GM23248 (cell line): ENCODE measurements around the gene PPM1H. TPM values are rescaled to one million over a fixed set of nuclear protein-coding genes. Genes with fewer than 3 reads are reported as not detected.

ENCODE experiments used
- DNase-seq: peaks from one replicate; pipeline ENCODE4 v3.0.0-alpha.2; 2015
- H2AFZ ChIP-seq: fragments of 200-600 bp; sonication (generic); 2 replicates; pipeline ENCODE4 v1.6.1; 2016; ENCODE audit warnings: antibody characterized with exemption
- H3F3A ChIP-seq: fragments of 200-600 bp; sonication (generic); 2 replicates; pipeline ENCODE4 v1.6.1; 2016; ENCODE audit warnings: mild to moderate bottlenecking, antibody characterized with exemption, mixed run types; ENCODE audit not compliant: insufficient read depth
- H3K27ac ChIP-seq: fragments of 200-600 bp; sonication (generic); 2 replicates; pipeline ENCODE4 v1.5.1; 2016; ENCODE audit warnings: mild to moderate bottlenecking
- H3K27me3 ChIP-seq: fragments of 200-600 bp; sonication (generic); replicated peaks from 2 replicates; pipeline ENCODE4 v1.6.1; 2016; ENCODE audit warnings: mild to moderate bottlenecking; ENCODE audit not compliant: insufficient read depth
- H3K36me3 ChIP-seq: fragments of 200-600 bp; sonication (generic); 2 replicates; pipeline ENCODE4 v1.6.1; 2016; ENCODE audit warnings: low read depth, mild to moderate bottlenecking
- H3K4me1 ChIP-seq: fragments of 200-600 bp; sonication (generic); 2 replicates; pipeline ENCODE4 v1.6.1; 2016; ENCODE audit warnings: mild to moderate bottlenecking; ENCODE audit not compliant: insufficient read depth
- H3K4me2 ChIP-seq: fragments of 200-600 bp; sonication (generic); one replicate; pipeline ENCODE4 v1.6.1; 2016; ENCODE audit warnings: mild to moderate bottlenecking; ENCODE audit not compliant: unreplicated experiment
- H3K4me3 ChIP-seq: fragments of 200-600 bp; sonication (generic); 2 replicates; pipeline ENCODE4 v1.5.1; 2016; ENCODE audit warnings: mild to moderate bottlenecking
- H3K79me2 ChIP-seq: fragments of 200-600 bp; sonication (generic); 2 replicates; pipeline ENCODE4 v1.6.1; 2016; ENCODE audit warnings: mild to moderate bottlenecking; ENCODE audit not compliant: insufficient read depth
- H3K9ac ChIP-seq: fragments of 200-600 bp; sonication (generic); 2 replicates; pipeline ENCODE4 v1.6.1; 2016; ENCODE audit warnings: mild to moderate bottlenecking
- H3K9me2 ChIP-seq: fragments of 200-600 bp; sonication (generic); 2 replicates; pipeline ENCODE4 v1.6.1; 2016; ENCODE audit warnings: mixed run types, mild to moderate bottlenecking, moderate library complexity; ENCODE audit not compliant: insufficient read depth
- H3K9me3 ChIP-seq: fragments of 200-600 bp; sonication (generic); one replicate; pipeline ENCODE4 v1.6.1; 2017; ENCODE audit warnings: low read depth
- H4K20me1 ChIP-seq: fragments of 200-600 bp; sonication (generic); 2 replicates; pipeline ENCODE4 v1.6.0; 2016; ENCODE audit not compliant: insufficient read depth
- EZH2 ChIP-seq: fragments of 200-600 bp; sonication (generic); IDR thresholded peaks from 2 replicates; pipeline ENCODE4 v1.6.1; 2018; ENCODE audit warnings: antibody characterized with exemption, mild to moderate bottlenecking; ENCODE audit not compliant: insufficient read depth, poor library complexity, severe bottlenecking
- EZH2phosphoT487 ChIP-seq: fragments of 200-600 bp; sonication (generic); IDR thresholded peaks from 2 replicates; pipeline ENCODE4 v1.6.1; 2018; ENCODE audit warnings: antibody characterized with exemption, moderate library complexity, mild to moderate bottlenecking, low read depth; ENCODE audit not compliant: insufficient read depth
- WGBS, 2 experiments: methylation state at CpG; one replicate each; pipeline ENCODE4 v1.1.6; 2015 to 2017; ENCODE audit warnings: low lambda C conversion rate in 2 of 2, low coverage in 1 of 2; ENCODE audit errors: missing lambda C conversion rate in 2 of 2; 5-methylcytosine and 5-hydroxymethylcytosine counted together
- in situ Hi-C: fragments of 300-500 bp; cut with MboI; formaldehyde crosslinking; loops from 2 replicates; pipeline ENCODE4 v1.15.0; 2020
- polyA plus RNA-seq: library from polyadenylated mRNA; unstranded; fragments of >200 nt; fragmentation: Nextera tagmentation; extraction: Ambion mirVana; gene quantifications from 2 replicates; pipeline ENCODE4 v1.2.1, GENCODE V29; 2016
- total RNA-seq: library from RNA; depleted of rRNA; stranded (reverse); fragments of >200 nt; shearing (Covaris generic); gene quantifications from 2 replicates; pipeline ENCODE4 v1.2.3, GENCODE V29; 2014

The PPM1H gene
- total and polyA plus RNA-seq, 2 experiments from 2014 or later, result 0.13 to 1.2 TPM

GRCh38 chr12:62720661-62721330 is 214.2 kb downstream of the PPM1H start:
- H3K9me3 ChIP-seq, result no peaks in the 10 kb centered on the region
- H3K4me1 ChIP-seq, result peaks cover 45% of the 10 kb centered on the region
- H2AFZ ChIP-seq, result peak overlapping the region; percentile 68
- WGBS, 2 experiments, result 56 to 58% methylated on average over 8 of the region's 8 CpGs
- H4K20me1 ChIP-seq, result no peaks in the 10 kb centered on the region
- in situ Hi-C loops, result no loop called here
- H3K27ac ChIP-seq, result peak overlapping the region; percentile 7
- no peak for TF ChIP-seq EZH2
- TF ChIP-seq EZH2phosphoT487, result no peak
- H3K9ac ChIP-seq, result no peak overlapping the region
- H3K4me3 ChIP-seq, result no peak overlapping the region
- H3K9me2 ChIP-seq, result no peaks in the 10 kb centered on the region
- H3K27me3 ChIP-seq, result no peaks in the 10 kb centered on the region
- DNase-seq, result peak; percentile 67
- peak overlapping the region; percentile 20 for H3K4me2 ChIP-seq
- peaks cover 24% of the 10 kb centered on the region for H3F3A ChIP-seq
- no peaks in the 10 kb centered on the region for H3K79me2 ChIP-seq
- no peaks in the 10 kb centered on the region for H3K36me3 ChIP-seq

DNA sequence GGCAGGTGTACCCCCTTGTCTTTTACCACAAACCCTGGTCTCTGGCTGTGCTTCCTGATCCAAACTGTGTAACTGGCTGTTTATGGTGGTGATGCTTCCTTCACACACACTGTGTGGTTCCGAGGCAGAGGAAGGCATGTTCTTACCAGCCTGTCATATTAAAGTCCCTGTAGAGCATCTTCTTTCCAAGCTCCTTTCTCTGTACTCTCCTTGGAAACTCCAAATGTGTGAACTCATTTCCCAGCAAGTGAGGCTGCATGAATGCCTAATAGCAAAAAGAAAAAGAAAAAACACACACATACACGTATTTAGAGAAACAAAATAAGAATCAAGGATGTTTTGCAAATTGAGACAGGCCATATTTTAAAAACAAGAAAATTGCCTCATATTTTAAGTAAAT is 214.9 kb downstream of the PPM1H start:
- no peak for TF ChIP-seq EZH2phosphoT487
- no peak for TF ChIP-seq EZH2
- in situ Hi-C loops, result no loop called here
- Histone ChIP-seq H3K9me3 (no peaks in the 10 kb centered on the region), H2AFZ (peak overlapping the region; percentile 68), H4K20me1 (no peaks in the 10 kb centered on the region), H3K4me1 (peaks cover 37% of the 10 kb centered on the region), H3K27me3 (no peaks in the 10 kb centered on the region), H3K4me2 (peak overlapping the region; percentile 20), H3K27ac (no peak overlapping the region), H3K9me2 (no peaks in the 10 kb centered on the region), H3F3A (peaks cover 16% of the 10 kb centered on the region), H3K4me3 (no peak overlapping the region), H3K9ac (no peak overlapping the region), H3K79me2 (no peaks in the 10 kb centered on the region), H3K36me3 (no peaks in the 10 kb centered on the region)
- DNase-seq, result no peak
- 60 to 65% methylated on average over 2 of the region's 2 CpGs for WGBS, 2 experiments

DNA sequence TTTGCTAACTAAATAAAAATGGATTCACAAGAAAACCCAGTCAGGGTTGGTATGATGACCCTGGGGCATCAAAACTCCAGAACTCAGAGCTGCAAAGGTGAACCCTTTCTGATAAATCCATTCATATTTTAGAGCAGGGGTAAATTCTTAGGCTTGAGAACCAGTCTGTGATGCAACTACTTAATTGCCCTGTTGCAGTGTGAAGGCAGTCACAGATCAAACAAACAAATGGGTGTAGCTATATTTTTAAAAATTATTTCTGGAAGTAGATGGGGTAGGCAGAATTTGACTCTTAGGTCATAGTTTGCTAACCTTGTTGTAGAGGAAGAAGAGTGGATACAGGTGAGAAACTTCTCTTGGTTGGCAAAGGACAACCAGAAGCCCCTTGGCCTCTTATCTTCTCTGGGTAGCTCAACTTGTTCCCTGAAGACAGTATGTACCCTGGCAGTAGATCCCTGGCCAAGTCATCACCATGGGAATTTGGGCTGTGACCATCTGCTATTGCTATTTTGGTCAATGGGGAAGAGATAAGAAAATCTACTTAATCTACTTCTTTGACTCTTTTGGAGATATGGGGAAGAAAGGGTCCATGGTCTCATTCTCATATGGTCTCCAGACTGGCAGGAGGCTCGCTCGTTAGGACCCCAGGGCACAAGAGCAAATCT is 216.1 kb downstream of the PPM1H start:
- Histone ChIP-seq H3K27ac (no peak overlapping the region), H3K4me2 (no peak overlapping the region), H4K20me1 (no peaks in the 10 kb centered on the region), H3K36me3 (no peaks in the 10 kb centered on the region), H3K9ac (no peak overlapping the region), H3K79me2 (no peaks in the 10 kb centered on the region), H3K4me1 (peaks cover 28% of the 10 kb centered on the region), H2AFZ (no peak overlapping the region), H3F3A (0 out of 2 replicates have a peak, but pooled peaks cover 8% of the 10 kb centered on the region), H3K9me2 (no peaks in the 10 kb centered on the region), H3K27me3 (no peaks in the 10 kb centered on the region), H3K4me3 (no peak overlapping the region), H3K9me3 (no peaks in the 10 kb centered on the region)
- whole genome bisulfite sequencing, 2 experiments, result 94 to 100% methylated on average over 2 of the region's 2 CpGs
- no peak for TF ChIP-seq EZH2phosphoT487
- no peak for TF ChIP-seq EZH2
- DNase-seq, result no peak
- in situ Hi-C loops, result no loop called here

- Histone ChIP-seq H3K27ac (no peak overlapping the region), H3K27me3 (no peaks in the 10 kb centered on the region), H4K20me1 (no peaks in the 10 kb centered on the region), H3K79me2 (no peaks in the 10 kb centered on the region), H3K4me2 (no peak overlapping the region), H3K9ac (no peak overlapping the region), H3K36me3 (no peaks in the 10 kb centered on the region), H3K9me2 (no peaks in the 10 kb centered on the region), H3K9me3 (no peaks in the 10 kb centered on the region), H3F3A (no peaks in the 10 kb centered on the region), H2AFZ (0 out of 2 replicates have a peak overlapping the region, but pooled peaks have one; percentile 31), H3K4me1 (peaks cover 15% of the 10 kb centered on the region), H3K4me3 (no peak overlapping the region)
- DNase-seq, result no peak
- no peak for TF ChIP-seq EZH2phosphoT487
- TF ChIP-seq EZH2, result no peak
- in situ Hi-C loops, result no loop called here
- WGBS, 2 experiments, result 78 to 82% methylated on average over 1 of the region's 1 CpG
These were observed 217.3 kb downstream of the PPM1H start for GRCh38 chr12:62717643-62718042.
